ENCODE results near the gene CXorf51A.
"Not testable (repeated sequence)": the region's sequence is repeated elsewhere in the genome, so short reads cannot be mapped to it uniquely, and the experiment has no call there.

CXorf51A gene

GRCh38 chrX:146814644-146815043, at the start of gene CXorf51A:
CXorf51A (minus strand) TSS chrX:146814744; CDS start chrX:146814723, 21 bp downstream.
- not testable (repeated sequence) for DNase-seq

GRCh38 chrX:146863566-146863965, 49.0 kb upstream of the CXorf51A start:
- no peak for DNase-seq

- DNase-seq: no peak
Measured at GRCh38 chrX:146854281-146854680, 39.7 kb upstream of the CXorf51A start.

GRCh38 chrX:146831994-146832393, 17.4 kb upstream of the CXorf51A start:
- DNase-seq: no peak

- DNase-seq: not testable (repeated sequence)
Measured at GRCh38 chrX:146809471-146809870, 5.1 kb downstream of the CXorf51A start, which contains the start of gene CXorf51B. CXorf51B (plus strand) TSS chrX:146809771; CDS start chrX:146809792, 21 bp downstream.

Data from stimulated activated CD4-positive, alpha-beta T cell treated with anti-CD3 and anti-CD28 coated beads, Interleukin-1b, Interleukin-23, amount 100 ng/mL, for 48 hours (primary cell).